H1 (cell line): ENCODE results near the gene CTNND2. TPM values are rescaled to one million over a fixed set of nuclear protein-coding genes. Genes with fewer than 3 reads are reported as not detected.

Experiments
- CTCF ChIA-PET: fragments of 300-600 bp; sonication (Branson Sonifier 250); formaldehyde crosslinking; loops from one replicate; lab custom pipeline; 2021; ENCODE audit not compliant: partially characterized antibody; lab: Charles Lee
- POLR2A ChIA-PET: fragments of 300-600 bp; sonication (Branson Sonifier 250); formaldehyde crosslinking; loops from one replicate; lab custom pipeline; 2021; ENCODE audit warnings: inconsistent platforms; ENCODE audit not compliant: partially characterized antibody; lab: Charles Lee
- DNase-seq, 2 experiments: peaks; one replicate each; pipeline versions ENCODE4 v3.0.0 to v3.0.0-alpha.2; 2010 to 2022; ENCODE audit warnings: low spot score in 2 of 2, low read depth in 1 of 2, mixed read lengths in 1 of 2
- FAIRE-seq: peaks from 2 replicates; lab custom pipeline; 2011; peaks lifted over from hg19 to GRCh38; lab: Jason Lieb, UNC
- H2AFZ ChIP-seq: 2 replicates; pipeline ENCODE4 v1.8.1; 2012; ENCODE audit warnings: low read length, inconsistent platforms
- H2AK5ac ChIP-seq: 2 replicates; pipeline ENCODE4 v1.6.1; 2013; ENCODE audit warnings: low read depth, low read length
- H2BK120ac ChIP-seq: replicated peaks from 2 replicates; pipeline ENCODE3; 2013; ENCODE audit warnings: low read depth, low read length, inconsistent platforms
- H2BK12ac ChIP-seq: 2 replicates; pipeline ENCODE4 v1.6.1; 2013; ENCODE audit warnings: low read depth, low read length
- H2BK15ac ChIP-seq: 2 replicates; pipeline ENCODE4 v1.6.1; 2013; ENCODE audit warnings: low read length
- H2BK20ac ChIP-seq: 2 replicates; pipeline ENCODE4 v1.6.1; 2013; ENCODE audit warnings: low read length
- H2BK5ac ChIP-seq: 2 replicates; pipeline ENCODE4 v1.6.1; 2013; ENCODE audit warnings: low read depth, low read length
- H3K14ac ChIP-seq: 2 replicates; pipeline ENCODE4 v1.6.1; 2013; ENCODE audit warnings: inconsistent platforms; ENCODE audit not compliant: insufficient read length
- H3K18ac ChIP-seq: 2 replicates; pipeline ENCODE4 v1.6.1; 2013; ENCODE audit warnings: low read length; ENCODE audit errors: extremely low read depth
- H3K23ac ChIP-seq: 2 replicates; pipeline ENCODE4 v1.6.1; 2013; ENCODE audit warnings: inconsistent platforms; ENCODE audit not compliant: insufficient read length
- H3K23me2 ChIP-seq: 2 replicates; pipeline ENCODE4 v1.6.1; 2013; ENCODE audit warnings: low read depth, low read length
- H3K27ac ChIP-seq: 2 replicates; pipeline ENCODE4 v1.6.1; 2011; ENCODE audit warnings: low read depth, low read length, inconsistent platforms
- H3K27me3 ChIP-seq, 4 experiments: replicated peaks in 1 of 4; 1 replicate in 1 of 4; 2 replicates in 3 of 4; pipeline versions ENCODE4 v1.6.1 to v1.8.1; 2011 to 2013; ENCODE audit warnings: low read length in 3 of 4, mild to moderate bottlenecking in 3 of 4, inconsistent platforms in 2 of 4, mixed read lengths in 2 of 4, moderate library complexity in 1 of 4; ENCODE audit not compliant: control insufficient read depth in 3 of 4, insufficient read depth in 3 of 4; ENCODE audit errors: extremely low read depth in 1 of 4
- H3K36me3 ChIP-seq, 4 experiments: 2 replicates each; pipeline versions ENCODE4 v1.6.1 to v1.8.1; 2011 to 2013; ENCODE audit warnings: mild to moderate bottlenecking in 4 of 4, low read length in 3 of 4, moderate library complexity in 2 of 4, control low read depth in 1 of 4, inconsistent platforms in 1 of 4; ENCODE audit not compliant: insufficient read depth in 4 of 4, control insufficient read depth in 2 of 4
- H3K4ac ChIP-seq: replicated peaks from 2 replicates; pipeline ENCODE3; 2013; ENCODE audit warnings: low read length, low read depth, mixed read lengths, inconsistent platforms; ENCODE audit not compliant: insufficient read length
- H3K4me1 ChIP-seq, 4 experiments: replicated peaks in 1 of 4; 1 replicate in 1 of 4; 2 replicates in 3 of 4; pipeline versions ENCODE4 v1.6.1 to v1.8.1; 2011 to 2013; ENCODE audit warnings: low read length in 3 of 4, inconsistent platforms in 2 of 4, mixed read lengths in 1 of 4; ENCODE audit not compliant: insufficient read depth in 4 of 4, control insufficient read depth in 3 of 4
- H3K4me2 ChIP-seq, 2 experiments: 2 replicates each; pipeline versions ENCODE4 v1.6.1 to v1.8.1; 2011 to 2013; ENCODE audit warnings: low read depth in 2 of 2, low read length in 2 of 2, control low read depth in 1 of 2, inconsistent platforms in 1 of 2, mild to moderate bottlenecking in 1 of 2; ENCODE audit not compliant: insufficient read depth in 1 of 2
- H3K4me3 ChIP-seq, 4 experiments: fragments of 200-600, 300-600 bp in 1 of 4; sonication (generic), shearing (Covaris generic), sonication (Bioruptor Twin) in 1 of 4; 2 replicates each; pipeline versions ENCODE4 v1.5.1 to v1.8.1; 2011 to 2016; ENCODE audit warnings: low read length in 4 of 4, low read depth in 3 of 4, control low read depth in 2 of 4, inconsistent platforms in 2 of 4, mild to moderate bottlenecking in 2 of 4, mixed read lengths in 1 of 4, moderate library complexity in 1 of 4; ENCODE audit not compliant: insufficient read depth in 2 of 4; ENCODE audit errors: extremely low read depth in 1 of 4
- H3K56ac ChIP-seq: replicated peaks from 2 replicates; pipeline ENCODE3; 2013; ENCODE audit warnings: low read depth, mild to moderate bottlenecking, mixed read lengths, low read length, inconsistent platforms; ENCODE audit not compliant: insufficient read length
- H3K79me1 ChIP-seq: 2 replicates; pipeline ENCODE4 v1.6.1; 2013; ENCODE audit warnings: low read depth, low read length, control low read depth
- H3K79me2 ChIP-seq, 2 experiments: 2 replicates each; pipeline versions ENCODE4 v1.6.1 to v1.8.1; 2012 to 2013; ENCODE audit warnings: low read length in 2 of 2, mild to moderate bottlenecking in 2 of 2, inconsistent platforms in 1 of 2; ENCODE audit not compliant: insufficient read depth in 2 of 2, control insufficient read depth in 1 of 2
- H3K9ac ChIP-seq, 4 experiments: replicated peaks in 1 of 4; 1 replicate in 1 of 4; 2 replicates in 3 of 4; pipeline versions ENCODE4 v1.6.1 to v1.8.1; 2011 to 2013; ENCODE audit warnings: low read depth in 3 of 4, low read length in 3 of 4, control low read depth in 2 of 4, mild to moderate bottlenecking in 2 of 4, moderate library complexity in 2 of 4, inconsistent platforms in 1 of 4; ENCODE audit errors: extremely low read depth in 1 of 4
- H3K9me3 ChIP-seq, 2 experiments: 2 replicates each; pipeline versions ENCODE4 v1.6.1 to v1.8.1; 2012 to 2013; ENCODE audit warnings: mild to moderate bottlenecking in 2 of 2, moderate library complexity in 2 of 2, control low read depth in 1 of 2, inconsistent platforms in 1 of 2, low read depth in 1 of 2, low read length in 1 of 2, mixed read lengths in 1 of 2; ENCODE audit not compliant: insufficient read depth in 2 of 2
- H4K20me1 ChIP-seq, 2 experiments: replicated peaks in 1 of 2; 2 replicates each; pipeline versions ENCODE3 to v1.8.1; 2011 to 2013; ENCODE audit warnings: inconsistent platforms in 2 of 2, low read length in 2 of 2, mild to moderate bottlenecking in 1 of 2; ENCODE audit not compliant: insufficient read depth in 2 of 2, control insufficient read depth in 1 of 2
- H4K5ac ChIP-seq: 2 replicates; pipeline ENCODE4 v1.6.1; 2013; ENCODE audit warnings: low read length, low read depth, mixed read lengths, inconsistent platforms; ENCODE audit not compliant: insufficient read length
- H4K8ac ChIP-seq: 2 replicates; pipeline ENCODE4 v1.8.0; 2013; ENCODE audit warnings: mild to moderate bottlenecking, moderate library complexity, low read length, inconsistent platforms; ENCODE audit not compliant: insufficient read depth; ENCODE audit errors: extremely low read depth
- H4K91ac ChIP-seq: replicated peaks from 2 replicates; pipeline ENCODE3; 2013; ENCODE audit warnings: low read length, mixed read lengths, inconsistent platforms; ENCODE audit not compliant: insufficient read length
- ASH2L ChIP-seq: fragments of 200-600, 300-600 bp; sonication (generic); IDR thresholded peaks from one replicate; pipeline ENCODE4 v1.7.1; 2017; ENCODE audit warnings: low read length
- BCL11A ChIP-seq, 2 experiments: IDR thresholded peaks; one replicate each; pipeline ENCODE4 v1.6.1; 2011; ENCODE audit warnings: low read depth in 2 of 2, low read length in 2 of 2, mild to moderate bottlenecking in 2 of 2
- CBX5 ChIP-seq: fragments of 300-800, 300-1000 bp; sonication (generic); IDR thresholded peaks from 2 replicates; pipeline ENCODE4 v1.7.1; 2016; ENCODE audit warnings: antibody characterized with exemption, low read length, low read depth
- CHD1 ChIP-seq: IDR thresholded peaks from 2 replicates; pipeline ENCODE4 v1.6.1; 2012; ENCODE audit warnings: low read depth, low read length, improper control_type of control experiment
- E2F6 ChIP-seq: IDR thresholded peaks from 2 replicates; pipeline ENCODE4 v1.6.1; 2012; ENCODE audit warnings: inconsistent platforms
- POLR2A ChIP-seq, 2 experiments: IDR thresholded peaks; 1 replicate in 1 of 2; 2 replicates in 1 of 2; pipeline ENCODE4 v1.6.1; 2011; ENCODE audit warnings: low read depth in 2 of 2, low read length in 2 of 2, mild to moderate bottlenecking in 2 of 2; ENCODE audit errors: control extremely low read depth in 1 of 2
- TBP ChIP-seq: IDR thresholded peaks from 2 replicates; pipeline ENCODE4 v1.6.1; 2011; ENCODE audit warnings: low read depth, low read length, improper control_type of control experiment
- WGBS, 2 experiments: shearing (Covaris generic) in 1 of 2; methylation state at CpG; one replicate each; pipeline versions ENCODE4 v1.1.6 to v1.1.7; 2013 to 2015; ENCODE audit warnings: low lambda C conversion rate in 2 of 2, mixed read lengths in 2 of 2, inconsistent platforms in 1 of 2, low coverage in 1 of 2, missing lambda C conversion rate in 1 of 2; ENCODE audit not compliant: insufficient replicate concordance in 2 of 2, insufficient coverage in 1 of 2, insufficient read length in 1 of 2; ENCODE audit errors: extremely low coverage in 1 of 2, missing lambda C conversion rate in 1 of 2; 5-methylcytosine and 5-hydroxymethylcytosine counted together
- polyA plus RNA-seq, 7 experiments: library from polyadenylated mRNA; depleted of rRNA in 3 of 7; stranded (reverse) in 5 of 7; unstranded in 2 of 7; fragments of >200 nt in 5 of 7; fragments of 200-250 nt in 2 of 7; gene quantifications; 1 replicate in 5 of 7; 2 replicates in 1 of 7; 4 replicates in 1 of 7; pipeline versions ENCODE4 v1.2.1 to v1.2.3, GENCODE V29; 2011 to 2013; ENCODE audit warnings: missing spikeins in 2 of 7, mixed read lengths in 2 of 7
- total RNA-seq: library from RNA; stranded (reverse); fragmentation: NEBNext Ultra II Directional; extraction: Animal tissue kit (Norgen Biotek cat#: 25700); gene quantifications from 2 replicates; pipeline ENCODE4 v1.2.1, GENCODE V29; 2021

The CTNND2 gene
- total and polyA plus RNA-seq, 2 of the 8 experiments (the other 6 are each of a cell fraction or from before 2014, with no cell fraction given) = 7.4 to 14.2 TPM

- H3K27me3 ChIP-seq = no peaks in the 10 kb centered on the region
- H3K79me2 ChIP-seq = no peaks in the 10 kb centered on the region
- H3K4me2 ChIP-seq = no peak overlapping the region
- WGBS, 2 experiments = 91% methylated on average over 2 of the region's 2 CpGs; no CpG with 5 or more reads in 1 of the 2 experiments
- H3K4me1 ChIP-seq = no peaks in the 10 kb centered on the region
- H2BK120ac ChIP-seq = no peak overlapping the region
- TF ChIP-seq TBP (no peak), BCL11A (IDR thresholded peaks at IDR 0.05; ENCODE audit: low read depth in 2 of 2, low read length in 2 of 2) (no peak), POLR2A (IDR thresholded peaks at IDR 0.05; ENCODE audit: control extremely low read depth in 1 of 2, low read depth in 2 of 2, low read length in 2 of 2) (no peak), ASH2L (no peak), E2F6 (no peak), CHD1 (no peak), CBX5 (no peak)
- H3K4ac ChIP-seq = no peak overlapping the region
- no peak overlapping the region for H3K56ac ChIP-seq
- H2BK20ac ChIP-seq = no peak overlapping the region
- no peak overlapping the region for H3K23ac ChIP-seq
- no peak overlapping the region for H2BK15ac ChIP-seq
- ChIA-PET CTCF (interaction anchor here (0.8 to 1.7 kb wide), 5 partner anchors 11 to 320 kb away, joined by 3 to 5 read pairs (median 3); no protein-coding TSS in a partner anchor), POLR2A (no interaction called here)
- H3K9ac ChIP-seq = no peak overlapping the region
- H4K5ac ChIP-seq = no peak overlapping the region
- no peaks in the 10 kb centered on the region for H3K9me3 ChIP-seq
- H4K91ac ChIP-seq = no peak overlapping the region
- H2AFZ ChIP-seq = no peak overlapping the region
- H3K4me3 ChIP-seq = no peak overlapping the region
- DNase-seq = no peak
- no peak overlapping the region for H3K18ac ChIP-seq
- H4K8ac ChIP-seq = no peak overlapping the region
- no peak overlapping the region for H2BK12ac ChIP-seq
- no peak for FAIRE-seq
- H2AK5ac ChIP-seq = no peak overlapping the region
- no peaks in the 10 kb centered on the region for H3K79me1 ChIP-seq
- H4K20me1 ChIP-seq = no peaks in the 10 kb centered on the region
- H2BK5ac ChIP-seq = no peak overlapping the region
- H3K14ac ChIP-seq = no peak overlapping the region
- no peaks in the 10 kb centered on the region for H3K23me2 ChIP-seq
- no peaks in the 10 kb centered on the region for H3K36me3 ChIP-seq
- no peak overlapping the region for H3K27ac ChIP-seq
Observed at GRCh38 chr5:11128021-11128420, 776.2 kb downstream of the CTNND2 start.
